HepG2 (cell line): ENCODE data around the gene PAQR6. TPM values are rescaled to one million over a fixed set of nuclear protein-coding genes. Genes with fewer than 3 reads are reported as not detected.

Experiments
- ARNT ChIP-seq: fragments of 450-650 bp; IDR thresholded peaks from 2 replicates; pipeline ENCODE4 v1.6.1; 2017
- CCAR2 ChIP-seq: fragments of 200-400 bp; formaldehyde crosslinking; optimal IDR thresholded peaks from 2 replicates; pipeline ENCODE3; 2018; ENCODE audit warnings: low read depth, mild to moderate bottlenecking, low read length, moderate library complexity
- CREB1 ChIP-seq, 2 experiments: fragments of 450-650 bp in 1 of 2; IDR thresholded peaks; 2 replicates each; pipeline ENCODE4 v1.6.1; 2016 to 2017; ENCODE audit warnings: control low read depth in 1 of 2, mild to moderate bottlenecking in 1 of 2, missing compliant biosample characterization in 1 of 2, missing genetic modification characterization in 1 of 2
- HNRNPK ChIP-seq: fragments of 200-400 bp; formaldehyde crosslinking; IDR thresholded peaks from 2 replicates; pipeline ENCODE4 v1.6.1; 2018; ENCODE audit warnings: low read length, low read depth, moderate library complexity, mild to moderate bottlenecking; ENCODE audit not compliant: poor library complexity, severe bottlenecking
- JUND ChIP-seq: sonication (generic); formaldehyde crosslinking; IDR thresholded peaks from 2 replicates; pipeline ENCODE4 v1.8.0; 2022; ENCODE audit warnings: mild to moderate bottlenecking, missing genetic modification reagents
- KAT2B ChIP-seq: fragments of 150-350 bp; IDR thresholded peaks from 2 replicates; pipeline ENCODE4 v1.6.1; 2014; ENCODE audit warnings: low read depth, low read length, borderline replicate concordance
- NAIF1 ChIP-seq: sonication (generic); formaldehyde crosslinking; IDR thresholded peaks from 2 replicates; pipeline ENCODE4 v1.5.0; 2020; ENCODE audit warnings: mild to moderate bottlenecking, missing genetic modification reagents, borderline replicate concordance
- NFYB ChIP-seq: sonication (generic); formaldehyde crosslinking; IDR thresholded peaks from 2 replicates; pipeline ENCODE4 v1.4.0; 2020; ENCODE audit warnings: missing genetic modification reagents
- NFYC ChIP-seq: IDR thresholded peaks from 2 replicates; pipeline ENCODE4 v1.6.1; 2016; ENCODE audit warnings: missing genetic modification reagents, missing compliant biosample characterization
- NKX3-1 ChIP-seq: sonication (generic); formaldehyde crosslinking; IDR thresholded peaks from 2 replicates; pipeline ENCODE4 v1.5.0; 2020; ENCODE audit warnings: missing genetic modification reagents
- PAF1 ChIP-seq: IDR thresholded peaks from 2 replicates; pipeline ENCODE4 v1.6.1; 2016; ENCODE audit warnings: missing genetic modification reagents, missing compliant biosample characterization
- RBAK ChIP-seq: sonication (generic); formaldehyde crosslinking; IDR thresholded peaks from 2 replicates; pipeline ENCODE4 v1.5.1; 2020; ENCODE audit warnings: mild to moderate bottlenecking, missing genetic modification reagents
- TFAP4 ChIP-seq: sonication (generic); IDR thresholded peaks from 2 replicates; pipeline ENCODE4 v1.6.1; 2016; ENCODE audit warnings: low read depth, borderline replicate concordance
- TMF1 ChIP-seq: sonication (generic); formaldehyde crosslinking; IDR thresholded peaks from 2 replicates; pipeline ENCODE4 v1.8.1; 2022; ENCODE audit warnings: low read depth, missing genetic modification reagents
- TRIM22 ChIP-seq: fragments of 450-650 bp; IDR thresholded peaks from 2 replicates; pipeline ENCODE4 v1.6.1; 2017
- ZFP82 ChIP-seq: sonication (generic); formaldehyde crosslinking; IDR thresholded peaks from 2 replicates; pipeline ENCODE4 v1.5.1; 2020; ENCODE audit warnings: mild to moderate bottlenecking, missing genetic modification reagents, borderline replicate concordance
- ZNF205 ChIP-seq: IDR thresholded peaks from 2 replicates; pipeline ENCODE4 v1.6.1; 2018; ENCODE audit warnings: missing biosample characterization, missing genetic modification reagents
- ZNF207 ChIP-seq: fragments of 450-650 bp; IDR thresholded peaks from 2 replicates; pipeline ENCODE4 v1.6.1; 2016; ENCODE audit warnings: antibody characterized with exemption, borderline replicate concordance
- ZNF609 ChIP-seq: sonication (generic); formaldehyde crosslinking; IDR thresholded peaks from 2 replicates; pipeline ENCODE4 v1.4.0; 2020; ENCODE audit warnings: mild to moderate bottlenecking, missing genetic modification reagents, borderline replicate concordance
- ZNF629 ChIP-seq: sonication (generic); formaldehyde crosslinking; conservative IDR thresholded peaks from 2 replicates; pipeline ENCODE4 v1.5.0; 2020; ENCODE audit warnings: missing genetic modification reagents
- polyA plus RNA-seq, 8 experiments: library from polyadenylated mRNA; depleted of rRNA in 3 of 8; stranded (reverse) in 7 of 8; unstranded in 1 of 8; fragments of >200 nt; fragmentation: Illumina TruSeq in 4 of 8; extraction: Trizol in 4 of 8; gene quantifications; 2 replicates each; pipeline versions ENCODE4 v1.2.1 to v1.2.3, GENCODE V29; 2011 to 2016; ENCODE audit warnings: low read depth in 4 of 8, missing spikeins in 1 of 8, mixed read lengths in 1 of 8; ENCODE audit not compliant: insufficient read depth in 1 of 8
- total RNA-seq, 5 experiments: library from RNA; depleted of rRNA; stranded (reverse); fragments of >200 nt; fragmentation: Illumina TruSeq; extraction: Trizol; gene quantifications; 2 replicates each; pipeline ENCODE4 v1.2.3, GENCODE V29; 2016; ENCODE audit warnings: low read depth in 1 of 5
- TF ChIP-seq, protein P1 (sequence below): IDR thresholded peaks from 2 replicates; pipeline ENCODE4 v1.6.1; 2016; ENCODE audit warnings: missing biosample characterization, missing genetic modification reagents, low read depth
- TF ChIP-seq, protein P2 (sequence below): sonication (generic); formaldehyde crosslinking; IDR thresholded peaks from 2 replicates; pipeline ENCODE4 v1.4.0; 2020; ENCODE audit warnings: mild to moderate bottlenecking, missing genetic modification reagents

Gene PAQR6
- total and polyA plus RNA-seq, 2 of the 13 experiments (the other 11 are each of a cell fraction or from before 2014, with no cell fraction given), result 0.82 to 1.4 TPM

GRCh38 chr1:156295391-156295947 lies 47.6 kb upstream of the PAQR6 start, which contains the start of gene GLMP (continued):
- TF ChIP-seq NKX3-1 (no peak), TMF1 (CRISPR knock-in tag) (no peak), ZNF609 (CRISPR knock-in tag) (0 out of 2 replicates have a peak, but pooled peaks have one; percentile 26), ARNT (no peak), CREB1 (IDR thresholded peaks at IDR 0.05) (no peak), CREB1 (CRISPR knock-in tag; IDR thresholded peaks at IDR 0.05) (no peak), NFYC (CRISPR knock-in tag) (no peak), JUND (CRISPR knock-in tag) (no peak), ZNF629 (CRISPR knock-in tag) (no peak), TRIM22 (no peak), KAT2B (no peak), HNRNPK (no peak), CCAR2 (no peak), ZNF207 (no peak), NAIF1 (0 out of 2 replicates have a peak, but pooled peaks have one; percentile 30), RBAK (CRISPR knock-in tag) (no peak), PAF1 (no peak), TFAP4 (peak; percentile 93), ZNF205 (no peak), ZFP82 (no peak), NFYB (CRISPR knock-in tag) (no peak)
- TF ChIP-seq, protein P1, sequence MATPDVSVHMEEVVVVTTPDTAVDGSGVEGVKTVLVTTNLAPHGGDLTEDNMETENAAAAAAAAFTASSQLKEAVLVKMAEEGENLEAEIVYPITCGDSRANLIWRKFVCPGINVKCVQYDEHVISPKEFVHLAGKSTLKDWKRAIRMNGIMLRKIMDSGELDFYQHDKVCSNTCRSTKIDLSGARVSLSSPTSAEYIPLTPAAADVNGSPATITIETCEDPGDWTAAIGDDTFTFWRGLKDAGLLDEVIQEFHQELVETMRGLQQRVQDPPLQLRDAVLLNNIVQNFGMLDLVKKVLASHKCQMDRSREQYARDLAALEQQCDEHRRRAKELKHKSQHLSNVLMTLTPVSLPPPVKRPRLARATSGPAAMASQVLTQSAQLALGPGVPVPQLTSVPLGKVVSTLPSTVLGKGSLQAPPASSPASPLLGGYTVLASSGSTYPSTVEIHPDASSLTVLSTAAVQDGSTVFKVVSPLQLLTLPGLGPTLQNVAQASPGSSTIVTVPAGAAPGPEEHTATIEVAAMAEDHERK, result no peak
- TF ChIP-seq, protein P2, sequence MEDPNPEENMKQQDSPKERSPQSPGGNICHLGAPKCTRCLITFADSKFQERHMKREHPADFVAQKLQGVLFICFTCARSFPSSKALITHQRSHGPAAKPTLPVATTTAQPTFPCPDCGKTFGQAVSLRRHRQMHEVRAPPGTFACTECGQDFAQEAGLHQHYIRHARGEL, result no peak
